ENCODE data around the gene SDSL.
A peak's percentile ranks its signal among the peaks of the same experiment; 100 is the strongest.

SDSL gene

GRCh38 chr12:113440947-113441782, 19.0 kb downstream of the SDSL start:
- intact Hi-C loops (cut with DNase I), result no loop called here
- peak in 1 of 10 donors; percentile 33 for DNase-seq

- intact Hi-C loops (cut with DNase I), result no loop called here
- peak in 1 of 10 donors; percentile 20 for DNase-seq
Measured at GRCh38 chr12:113443030-113443539, 20.9 kb downstream of the SDSL start.

- intact Hi-C loops (cut with DNase I), result no loop called here
- DNase-seq, result no peak
Measured at GRCh38 chr12:113445544-113446171, 23.5 kb downstream of the SDSL start.

- intact Hi-C loops (cut with DNase I), result no loop called here
- DNase-seq, result peak in 1 of 10 donors; percentile 15
Measured at GRCh38 chr12:113448873-113449272, 26.7 kb downstream of the SDSL start.

- DNase-seq, result no peak
- intact Hi-C loops (cut with DNase I), result no loop called here
Measured at GRCh38 chr12:113449299-113449698, 27.1 kb downstream of the SDSL start.

- intact Hi-C loops (cut with DNase I), result no loop called here
- DNase-seq, result peak in 1 of 10 donors; percentile 18
Measured at GRCh38 chr12:113449839-113450238, 27.7 kb downstream of the SDSL start.

- intact Hi-C loops (cut with DNase I), result no loop called here
- no peak for DNase-seq
Measured at GRCh38 chr12:113452458-113452857, 30.3 kb downstream of the SDSL start.

GRCh38 chr12:113453330-113453729, 31.1 kb downstream of the SDSL start:
- DNase-seq, result no peak
- intact Hi-C loops (cut with DNase I), result no loop called here

GRCh38 chr12:113456199-113456598, 34.0 kb downstream of the SDSL start:
- no peak for DNase-seq
- intact Hi-C loops (cut with DNase I), result no loop called here

- intact Hi-C loops (cut with DNase I), result no loop called here
- DNase-seq, result no peak
Measured at GRCh38 chr12:113456761-113457160, 34.6 kb downstream of the SDSL start.

- DNase-seq, result no peak
- intact Hi-C loops (cut with DNase I), result no loop called here
Measured at GRCh38 chr12:113457185-113457584, 35.0 kb downstream of the SDSL start.

GRCh38 chr12:113457710-113458109, 35.5 kb downstream of the SDSL start:
- intact Hi-C loops (cut with DNase I), result no loop called here
- no peak for DNase-seq

GRCh38 chr12:113459981-113460380, 37.8 kb downstream of the SDSL start:
- intact Hi-C loops (cut with DNase I), result no loop called here
- DNase-seq, result no peak

GRCh38 chr12:113461666-113462065, 39.5 kb downstream of the SDSL start:
- intact Hi-C loops (cut with DNase I), result loop anchor here (1.0 kb wide), 1 partner anchor 451 kb away; no protein-coding TSS in a partner anchor
- DNase-seq, result no peak

GRCh38 chr12:113462117-113462774, 40.1 kb downstream of the SDSL start:
- DNase-seq, result peak; percentile 35 to 94 (median 75)
- intact Hi-C loops (cut with DNase I), result loop anchor here (1.0 kb wide), 1 partner anchor 450 kb away; no protein-coding TSS in a partner anchor

GRCh38 chr12:113462998-113463745, 41.0 kb downstream of the SDSL start:
- intact Hi-C loops (cut with DNase I), result loop anchor here (1.0 kb wide), 1 partner anchor 449 kb away; no protein-coding TSS in a partner anchor
- no peak for DNase-seq

- DNase-seq, result no peak
- intact Hi-C loops (cut with DNase I), result no loop called here
Measured at GRCh38 chr12:113463746-113464451, 41.7 kb downstream of the SDSL start.

- intact Hi-C loops (cut with DNase I), result no loop called here
Measured at GRCh38 chr12:113464452-113464775, 42.2 kb downstream of the SDSL start.

GRCh38 chr12:113464852-113465719, 42.9 kb downstream of the SDSL start:
- DNase-seq, result no peak
- intact Hi-C loops (cut with DNase I), result no loop called here

More at GRCh38 chr12:113464452-113464775, 42.2 kb downstream of the SDSL start:
- DNase-seq, result no peak

Measured in posterior cingulate gyrus (tissue), 11 donors.